ENCODE measurements around the gene SELPLG. TPM values are rescaled to one million over a fixed set of nuclear protein-coding genes. Genes with fewer than 3 reads are reported as not detected.
A peak's percentile ranks its signal among the peaks of the same experiment; 100 is the strongest.
"Not testable (repeated sequence)": the region's sequence is repeated elsewhere in the genome, so short reads cannot be mapped to it uniquely, and the experiment has no call there.

SELPLG gene
- total and polyA plus RNA-seq, 10 donors = 23.6 to 220 (median 72.4) TPM

DNA sequence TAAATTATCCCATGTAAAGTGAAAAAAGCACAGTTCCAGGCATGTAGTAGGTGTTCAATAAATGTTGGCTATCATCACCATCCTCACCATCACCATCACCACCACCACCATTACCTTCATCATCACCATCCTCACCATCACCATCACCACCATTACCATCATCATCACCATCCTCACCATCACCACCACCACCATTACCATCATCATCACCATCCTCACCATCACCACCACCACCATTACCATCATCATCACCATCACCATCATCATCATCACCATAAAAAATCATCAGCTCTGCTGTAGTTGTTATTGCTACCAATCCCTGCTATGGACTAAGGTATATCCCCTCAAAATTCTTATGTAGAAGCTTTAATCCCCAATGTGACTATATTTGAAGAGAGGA, 56.2 kb downstream of the SELPLG start:
- no peak overlapping the region for H3K4me3 ChIP-seq
- intact Hi-C loops (cut with DNase I; ENCODE audit: low total_unique reads) = no loop called here
- TF ChIP-seq, protein P1, sequence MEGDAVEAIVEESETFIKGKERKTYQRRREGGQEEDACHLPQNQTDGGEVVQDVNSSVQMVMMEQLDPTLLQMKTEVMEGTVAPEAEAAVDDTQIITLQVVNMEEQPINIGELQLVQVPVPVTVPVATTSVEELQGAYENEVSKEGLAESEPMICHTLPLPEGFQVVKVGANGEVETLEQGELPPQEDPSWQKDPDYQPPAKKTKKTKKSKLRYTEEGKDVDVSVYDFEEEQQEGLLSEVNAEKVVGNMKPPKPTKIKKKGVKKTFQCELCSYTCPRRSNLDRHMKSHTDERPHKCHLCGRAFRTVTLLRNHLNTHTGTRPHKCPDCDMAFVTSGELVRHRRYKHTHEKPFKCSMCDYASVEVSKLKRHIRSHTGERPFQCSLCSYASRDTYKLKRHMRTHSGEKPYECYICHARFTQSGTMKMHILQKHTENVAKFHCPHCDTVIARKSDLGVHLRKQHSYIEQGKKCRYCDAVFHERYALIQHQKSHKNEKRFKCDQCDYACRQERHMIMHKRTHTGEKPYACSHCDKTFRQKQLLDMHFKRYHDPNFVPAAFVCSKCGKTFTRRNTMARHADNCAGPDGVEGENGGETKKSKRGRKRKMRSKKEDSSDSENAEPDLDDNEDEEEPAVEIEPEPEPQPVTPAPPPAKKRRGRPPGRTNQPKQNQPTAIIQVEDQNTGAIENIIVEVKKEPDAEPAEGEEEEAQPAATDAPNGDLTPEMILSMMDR (IDR thresholded peaks at IDR 0.05 in 8 of 11, conservative IDR thresholded peaks at IDR 0.05 in 3 of 11) = no peak
- TF ChIP-seq POLR2A (IDR thresholded peaks at IDR 0.05) (no peak), POLR2AphosphoS5 (IDR thresholded peaks at IDR 0.05) (no peak)
- H3K27me3 ChIP-seq (replicated peaks in 1 of 7) = no peaks in the 10 kb centered on the region
- H3K36me3 ChIP-seq = no peaks in the 10 kb centered on the region
- no peaks in the 10 kb centered on the region for H3K9me3 ChIP-seq
- no peak for DNase-seq
- peaks cover 0 to 35% (median 5%) of the 10 kb centered on the region in 6 donors for H3K4me1 ChIP-seq
- H3K27ac ChIP-seq = no peak overlapping the region

GRCh38 chr12:108576660-108577234, 56.9 kb downstream of the SELPLG start:
- no peaks in the 10 kb centered on the region for H3K9me3 ChIP-seq
- WGBS, 5 donors = 54 to 79% (median 62%) methylated on average over 6 of the region's 6 CpGs
- TF ChIP-seq POLR2A (IDR thresholded peaks at IDR 0.05) (no peak), POLR2AphosphoS5 (IDR thresholded peaks at IDR 0.05) (no peak)
- TF ChIP-seq, protein P1 (IDR thresholded peaks at IDR 0.05 in 8 of 11, conservative IDR thresholded peaks at IDR 0.05 in 3 of 11) = no peak
- no peak overlapping the region for H3K4me3 ChIP-seq
- intact Hi-C loops (cut with DNase I; ENCODE audit: low total_unique reads) = no loop called here
- H3K27me3 ChIP-seq (replicated peaks in 1 of 7) = no peaks in the 10 kb centered on the region
- H3K27ac ChIP-seq = no peak overlapping the region
- peaks cover 0 to 41% (median 8%) of the 10 kb centered on the region in 6 donors for H3K4me1 ChIP-seq
- no peaks in the 10 kb centered on the region for H3K36me3 ChIP-seq
- DNase-seq = no peak

DNA sequence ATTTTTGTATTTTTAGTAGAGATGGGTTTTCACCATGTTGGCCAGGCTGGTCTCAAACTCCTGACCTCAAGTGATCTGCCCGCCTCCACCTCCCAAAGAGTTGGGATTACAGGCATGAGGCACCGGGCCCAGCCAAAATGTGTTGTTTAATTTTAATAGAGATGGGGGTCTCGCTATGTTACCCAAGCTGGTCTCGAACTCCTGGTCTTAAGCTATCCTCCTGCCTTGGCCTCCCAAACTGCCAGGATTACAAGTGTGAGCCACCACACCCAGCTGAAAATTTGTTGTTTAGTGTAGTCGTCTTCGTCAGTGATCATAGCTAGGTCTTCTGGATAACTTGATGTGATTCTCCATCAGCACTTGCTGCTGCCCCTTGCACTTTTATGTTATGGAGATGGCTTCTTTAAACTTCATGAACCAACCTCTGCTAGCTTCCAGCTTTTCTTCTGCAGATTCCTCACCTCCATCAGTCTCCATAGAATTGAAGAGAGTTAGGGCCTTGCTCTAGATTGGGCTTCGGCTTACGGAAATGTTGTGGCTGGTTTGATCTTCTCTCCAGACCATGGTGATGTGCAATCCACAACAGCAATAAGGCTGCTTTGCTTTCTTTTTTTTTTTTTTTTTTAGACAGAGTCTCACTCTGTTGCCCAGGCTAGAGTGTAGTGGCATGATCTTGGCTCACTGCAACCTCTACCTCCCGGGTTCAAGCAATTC, 58.3 kb downstream of the SELPLG start:
- intact Hi-C loops (cut with DNase I; ENCODE audit: low total_unique reads) = no loop called here
- DNase-seq = no peak
- peaks cover 0 to 48% (median 8%) of the 10 kb centered on the region in 6 donors for H3K4me1 ChIP-seq

GRCh38 chr12:108574276-108574675, 59.4 kb downstream of the SELPLG start:
- DNase-seq; intact Hi-C loops (cut with DNase I; ENCODE audit: low total_unique reads); H3K4me3 ChIP-seq; H3K27ac ChIP-seq; H3K27me3 ChIP-seq (replicated peaks in 1 of 7); H3K9me3 ChIP-seq: not testable (repeated sequence)
- WGBS, 5 donors = 87 to 100% (median 94%) methylated on average over 1 of the region's 1 CpG
- Histone ChIP-seq H3K4me1 (peaks cover 2 to 52% (median 12%) of the 10 kb centered on the region in 6 donors), H3K36me3 (peaks cover 0 to 11% (median 9%) of the 10 kb centered on the region in 6 donors)

More for the DNA sequence above, 58.3 kb downstream of the SELPLG start:
- Histone ChIP-seq H3K27ac (peak overlapping the region in 1 of 8 donors; percentile 2), H3K9me3 (no peaks in the 10 kb centered on the region), H3K27me3 (replicated peaks in 1 of 7) (no peaks in the 10 kb centered on the region), H3K36me3 (peaks cover 0 to under 1% (median 0%) of the 10 kb centered on the region in 6 donors), H3K4me3 (no peak overlapping the region)
- TF ChIP-seq, protein P1 (IDR thresholded peaks at IDR 0.05 in 8 of 11, conservative IDR thresholded peaks at IDR 0.05 in 3 of 11) = no peak
- no peak for TF ChIP-seq POLR2AphosphoS5 (IDR thresholded peaks at IDR 0.05)
- TF ChIP-seq POLR2A (IDR thresholded peaks at IDR 0.05) = no peak
- WGBS, 5 donors = 87 to 94% (median 91%) methylated on average over 9 of the region's 9 CpGs

All from spleen (tissue), 11 donors.